Neural progenitor cell (in vitro differentiated cells): ENCODE results near the gene SUGCT. TPM values are rescaled to one million over a fixed set of nuclear protein-coding genes. Genes with fewer than 3 reads are reported as not detected.

Source experiments
- DNase-seq: peaks from one replicate; pipeline ENCODE4 v3.0.0-alpha.2; 2016; ENCODE audit warnings: low spot score
- H2AFZ ChIP-seq: fragments of 200-600 bp; sonication (generic); replicated peaks from 2 replicates; pipeline ENCODE4 v1.6.1; 2016; ENCODE audit warnings: antibody characterized with exemption
- H3F3A ChIP-seq: fragments of 200-600 bp; sonication (generic); 2 replicates; pipeline ENCODE4 v1.6.1; 2016; ENCODE audit warnings: antibody characterized with exemption, low read depth
- H3K27ac ChIP-seq: fragments of 200-600 bp; sonication (generic); 2 replicates; pipeline ENCODE4 v1.5.1; 2016; ENCODE audit warnings: mild to moderate bottlenecking
- H3K27me3 ChIP-seq: fragments of 200-600 bp; sonication (generic); 2 replicates; pipeline ENCODE4 v1.6.1; 2016; ENCODE audit warnings: mild to moderate bottlenecking, moderate library complexity
- H3K36me3 ChIP-seq: fragments of 200-600 bp; sonication (generic); 2 replicates; pipeline ENCODE4 v1.5.1; 2016
- H3K4me1 ChIP-seq: fragments of 200-600 bp; sonication (generic); 2 replicates; pipeline ENCODE4 v1.6.1; 2016; ENCODE audit warnings: mixed run types
- H3K4me2 ChIP-seq: fragments of 200-600 bp; sonication (generic); 2 replicates; pipeline ENCODE4 v1.6.1; 2016
- H3K4me3 ChIP-seq: fragments of 200-600 bp; sonication (generic); 2 replicates; pipeline ENCODE4 v1.5.1; 2016
- H3K79me2 ChIP-seq: fragments of 200-600 bp; sonication (generic); 2 replicates; pipeline ENCODE4 v1.6.1; 2016; ENCODE audit warnings: low read depth
- H3K9ac ChIP-seq: fragments of 200-600 bp; sonication (generic); 2 replicates; pipeline ENCODE4 v1.6.1; 2016
- H3K9me3 ChIP-seq: fragments of 200-600 bp; sonication (generic); 2 replicates; pipeline ENCODE4 v1.5.1; 2016; ENCODE audit warnings: low read depth
- H4K20me1 ChIP-seq: fragments of 200-600 bp; sonication (generic); 2 replicates; pipeline ENCODE4 v1.6.1; 2016; ENCODE audit warnings: low read depth
- H3K27ac Mint-ChIP-seq: 3 replicates; pipeline ENCODE4 v1.8.0; 2021; ENCODE audit warnings: mixed read lengths
- H3K27me3 Mint-ChIP-seq: 2 replicates; pipeline ENCODE4 v1.8.0; 2022; ENCODE audit warnings: low read depth, mild to moderate bottlenecking, inconsistent platforms, moderate library complexity, mixed read lengths; ENCODE audit not compliant: insufficient read depth
- H3K36me3 Mint-ChIP-seq: 3 replicates; pipeline ENCODE4 v1.8.0; 2021; ENCODE audit warnings: mixed read lengths
- H3K4me1 Mint-ChIP-seq: 3 replicates; pipeline ENCODE4 v1.8.0; 2021; ENCODE audit warnings: mixed read lengths
- H3K4me3 Mint-ChIP-seq: 3 replicates; pipeline ENCODE4 v1.8.0; 2021; ENCODE audit warnings: mild to moderate bottlenecking, moderate library complexity, mixed read lengths
- H3K9me3 Mint-ChIP-seq: 3 replicates; pipeline ENCODE4 v1.8.0; 2020; ENCODE audit warnings: mixed read lengths
- EZH2 ChIP-seq: fragments of 200-600 bp; sonication (generic); IDR thresholded peaks from 2 replicates; pipeline ENCODE4 v1.6.1; 2017; ENCODE audit warnings: antibody characterized with exemption, mild to moderate bottlenecking, moderate library complexity
- EZH2phosphoT487 ChIP-seq: fragments of 200-600 bp; sonication (generic); IDR thresholded peaks from 2 replicates; pipeline ENCODE4 v1.6.1; 2017; ENCODE audit warnings: antibody characterized with exemption
- total RNA-seq: library from RNA; depleted of rRNA; stranded (reverse); fragments of >200 nt; gene quantifications from 2 replicates; pipeline ENCODE4 v1.2.3, GENCODE V29; 2015; ENCODE audit warnings: low replicate concordance
- TF ChIP-seq, protein P1 (sequence below): fragments of 200-600 bp; sonication (generic); IDR thresholded peaks from 2 replicates; pipeline ENCODE4 v1.5.1; 2017; ENCODE audit warnings: antibody characterized with exemption, mild to moderate bottlenecking

Gene SUGCT
- total RNA-seq, 1 donor from 2014 or later, result 10.1 TPM

DNA sequence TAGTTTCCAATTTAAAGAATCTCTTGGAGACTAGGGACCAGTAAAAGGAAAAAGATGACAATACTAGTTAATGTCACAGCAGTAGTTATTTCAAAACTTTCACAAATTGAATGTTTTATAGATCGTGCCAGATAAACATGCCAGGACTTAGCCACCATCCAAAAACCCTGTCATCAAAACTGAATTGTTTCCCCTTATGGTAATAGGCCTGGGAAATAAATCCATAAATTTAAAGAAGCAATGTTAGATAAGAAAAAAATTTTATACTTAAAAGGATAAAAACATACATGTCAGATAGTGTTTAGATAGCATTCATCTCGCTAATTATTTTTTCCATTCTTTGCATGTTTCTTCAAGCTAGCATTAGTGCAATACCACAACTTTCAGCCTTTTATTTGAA is 71.2 kb downstream of the SUGCT start:
- H3K4me1 Mint-ChIP-seq, result no peaks in the 10 kb centered on the region
- no peak for DNase-seq
- H3K27ac Mint-ChIP-seq, result no peak overlapping the region

GRCh38 chr7:40211276-40212003 is 76.6 kb downstream of the SUGCT start:
- Histone ChIP-seq H3K27ac (no peak overlapping the region), H3F3A (no peaks in the 10 kb centered on the region), H2AFZ (no peak overlapping the region), H4K20me1 (no peaks in the 10 kb centered on the region), H3K36me3 (no peaks in the 10 kb centered on the region), H3K4me1 (no peaks in the 10 kb centered on the region), H3K9me3 (no peaks in the 10 kb centered on the region), H3K27me3 (no peaks in the 10 kb centered on the region), H3K4me2 (no peak overlapping the region), H3K79me2 (no peaks in the 10 kb centered on the region), H3K4me3 (no peak overlapping the region), H3K9ac (no peak overlapping the region)
- Mint-ChIP-seq H3K36me3 (no peaks in the 10 kb centered on the region), H3K4me1 (no peaks in the 10 kb centered on the region), H3K27ac (no peak overlapping the region), H3K9me3 (no peaks in the 10 kb centered on the region), H3K4me3 (no peak overlapping the region), H3K27me3 (peaks cover 3% of the 10 kb centered on the region)
- TF ChIP-seq EZH2 (no peak), EZH2phosphoT487 (no peak)
- TF ChIP-seq, protein P1, sequence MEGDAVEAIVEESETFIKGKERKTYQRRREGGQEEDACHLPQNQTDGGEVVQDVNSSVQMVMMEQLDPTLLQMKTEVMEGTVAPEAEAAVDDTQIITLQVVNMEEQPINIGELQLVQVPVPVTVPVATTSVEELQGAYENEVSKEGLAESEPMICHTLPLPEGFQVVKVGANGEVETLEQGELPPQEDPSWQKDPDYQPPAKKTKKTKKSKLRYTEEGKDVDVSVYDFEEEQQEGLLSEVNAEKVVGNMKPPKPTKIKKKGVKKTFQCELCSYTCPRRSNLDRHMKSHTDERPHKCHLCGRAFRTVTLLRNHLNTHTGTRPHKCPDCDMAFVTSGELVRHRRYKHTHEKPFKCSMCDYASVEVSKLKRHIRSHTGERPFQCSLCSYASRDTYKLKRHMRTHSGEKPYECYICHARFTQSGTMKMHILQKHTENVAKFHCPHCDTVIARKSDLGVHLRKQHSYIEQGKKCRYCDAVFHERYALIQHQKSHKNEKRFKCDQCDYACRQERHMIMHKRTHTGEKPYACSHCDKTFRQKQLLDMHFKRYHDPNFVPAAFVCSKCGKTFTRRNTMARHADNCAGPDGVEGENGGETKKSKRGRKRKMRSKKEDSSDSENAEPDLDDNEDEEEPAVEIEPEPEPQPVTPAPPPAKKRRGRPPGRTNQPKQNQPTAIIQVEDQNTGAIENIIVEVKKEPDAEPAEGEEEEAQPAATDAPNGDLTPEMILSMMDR, result no peak
- DNase-seq, result no peak

More for the DNA sequence above, 71.2 kb downstream of the SUGCT start:
- Histone ChIP-seq H3K27me3 (no peaks in the 10 kb centered on the region), H2AFZ (no peak overlapping the region), H3K27ac (no peak overlapping the region), H3K4me2 (no peak overlapping the region), H4K20me1 (no peaks in the 10 kb centered on the region), H3K9ac (no peak overlapping the region), H3K79me2 (no peaks in the 10 kb centered on the region), H3K36me3 (no peaks in the 10 kb centered on the region), H3K4me1 (no peaks in the 10 kb centered on the region), H3F3A (no peaks in the 10 kb centered on the region), H3K9me3 (no peaks in the 10 kb centered on the region), H3K4me3 (no peak overlapping the region)
- Mint-ChIP-seq H3K4me3 (no peak overlapping the region), H3K27me3 (no peaks in the 10 kb centered on the region), H3K9me3 (no peaks in the 10 kb centered on the region), H3K36me3 (no peaks in the 10 kb centered on the region)
- TF ChIP-seq, protein P1, result no peak
- no peak for TF ChIP-seq EZH2
- TF ChIP-seq EZH2phosphoT487, result no peak

DNA sequence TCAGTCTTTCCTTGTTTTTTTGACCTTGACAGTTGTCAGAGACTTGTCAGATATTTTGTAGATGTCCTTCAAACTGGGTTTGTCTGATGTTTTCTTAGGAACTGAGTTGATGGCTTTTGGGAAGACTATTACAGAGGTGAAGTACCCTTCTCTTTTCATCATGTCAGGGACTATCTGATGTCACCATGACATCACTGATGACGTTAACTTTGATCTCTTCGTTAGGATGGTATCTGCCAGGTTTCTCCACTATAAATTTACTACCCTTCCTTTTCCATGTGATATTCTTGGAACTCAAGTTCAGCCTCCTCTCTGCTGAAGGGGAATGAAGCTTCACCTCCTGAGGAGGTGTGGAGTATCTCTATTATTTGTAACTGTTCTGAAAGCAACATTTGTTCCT is 78.5 kb downstream of the SUGCT start:
- Mint-ChIP-seq H3K36me3 (no peaks in the 10 kb centered on the region), H3K9me3 (no peaks in the 10 kb centered on the region), H3K27ac (no peak overlapping the region), H3K4me1 (no peaks in the 10 kb centered on the region), H3K4me3 (no peak overlapping the region), H3K27me3 (peaks cover 5% of the 10 kb centered on the region)
- TF ChIP-seq EZH2, result no peak
- no peak for TF ChIP-seq EZH2phosphoT487
- TF ChIP-seq, protein P1, result no peak
- Histone ChIP-seq H3K4me2 (no peak overlapping the region), H3K36me3 (no peaks in the 10 kb centered on the region), H3K4me1 (no peaks in the 10 kb centered on the region), H3F3A (no peaks in the 10 kb centered on the region), H3K79me2 (no peaks in the 10 kb centered on the region), H3K27me3 (no peaks in the 10 kb centered on the region), H3K4me3 (no peak overlapping the region), H3K9me3 (no peaks in the 10 kb centered on the region), H4K20me1 (no peaks in the 10 kb centered on the region), H2AFZ (no peak overlapping the region), H3K9ac (no peak overlapping the region), H3K27ac (no peak overlapping the region)
- no peak for DNase-seq
